Measurements from ENCODE around the gene LHX4. TPM values are rescaled to one million over a fixed set of nuclear protein-coding genes. Genes with fewer than 3 reads are reported as not detected.

Gene LHX4
- total RNA-seq, 5 donors from 2014 or later (not counting 1 experiment from before 2014, with no cell fraction given), result 0.03 TPM; not detected in 3

- Histone ChIP-seq H3K9me3 (no peaks in the 10 kb centered on the region), H3K27ac (ENCODE audit: low read length) (no peak overlapping the region), H3K27me3 (replicated peaks in 1 of 2; ENCODE audit: control insufficient read depth in 2 of 2, extremely low read depth in 1 of 2, insufficient read depth in 2 of 2, low read length in 1 of 2) (peaks cover 0 to 77% of the 10 kb centered on the region in 2 experiments), H3K4me1 (ENCODE audit: control insufficient read depth in 1 of 2, extremely low read depth in 1 of 2, insufficient read depth in 2 of 2, low read length in 2 of 2) (no peaks in the 10 kb centered on the region), H3K4me3 (ENCODE audit: control insufficient read depth in 1 of 2, extremely low read depth in 1 of 2, low read length in 1 of 2) (no peak overlapping the region), H3K36me3 (ENCODE audit: control insufficient read depth in 2 of 2, extremely low read depth in 1 of 2, insufficient read depth in 1 of 2, low read length in 1 of 2) (no peaks in the 10 kb centered on the region)
- Mint-ChIP-seq H3K27me3 (peaks cover 50 to 59% of the 10 kb centered on the region in 2 donors), H3K4me3 (no peak overlapping the region), H3K9me3 (no peaks in the 10 kb centered on the region), H3K27ac (no peak overlapping the region), H3K4me1 (peaks cover 0 to 4% (median 2%) of the 10 kb centered on the region in 3 donors), H3K36me3 (no peaks in the 10 kb centered on the region)
- DNase-seq, result no peak
- ChIA-PET CTCF (interaction anchor here in 1 of 2 donors (0.7 kb wide), 1 partner anchor 1108 kb away, joined by 3 read pairs; no protein-coding TSS in a partner anchor), POLR2A (no interaction called here)
- WGBS (ENCODE audit: insufficient coverage), result 78% methylated on average over 12 of the region's 13 CpGs
- ATAC-seq (replicated peaks in 1 of 4), result no peak
Observed at GRCh38 chr1:180249725-180250498, 19.8 kb downstream of the LHX4 start.

GRCh38 chr1:180250499-180250770 lies 20.4 kb downstream of the LHX4 start:
- WGBS (ENCODE audit: insufficient coverage), result 77% methylated on average over 7 of the region's 7 CpGs
- no peak overlapping the region for H3K4me3 Mint-ChIP-seq

GRCh38 chr1:180250883-180251509 lies 20.9 kb downstream of the LHX4 start:
- WGBS (ENCODE audit: insufficient coverage), result 86% methylated on average over 16 of the region's 16 CpGs
- Histone ChIP-seq H3K9me3 (no peaks in the 10 kb centered on the region), H3K4me3 (ENCODE audit: control insufficient read depth in 1 of 2, extremely low read depth in 1 of 2, low read length in 1 of 2) (no peak overlapping the region), H3K4me1 (ENCODE audit: control insufficient read depth in 1 of 2, extremely low read depth in 1 of 2, insufficient read depth in 2 of 2, low read length in 2 of 2) (no peaks in the 10 kb centered on the region), H3K27me3 (replicated peaks in 1 of 2; ENCODE audit: control insufficient read depth in 2 of 2, extremely low read depth in 1 of 2, insufficient read depth in 2 of 2, low read length in 1 of 2) (peaks cover 0 to 79% of the 10 kb centered on the region in 2 experiments), H3K27ac (ENCODE audit: low read length) (no peak overlapping the region), H3K36me3 (ENCODE audit: control insufficient read depth in 2 of 2, extremely low read depth in 1 of 2, insufficient read depth in 1 of 2, low read length in 1 of 2) (no peaks in the 10 kb centered on the region)
- ATAC-seq (replicated peaks in 1 of 4), result no peak
- no peak for DNase-seq
- Mint-ChIP-seq H3K9me3 (no peaks in the 10 kb centered on the region), H3K4me1 (peaks cover 0 to 4% (median 2%) of the 10 kb centered on the region in 3 donors), H3K4me3 (no peak overlapping the region), H3K27ac (no peak overlapping the region), H3K27me3 (peaks cover 42 to 57% of the 10 kb centered on the region in 2 donors), H3K36me3 (no peaks in the 10 kb centered on the region)
- ChIA-PET CTCF (interaction anchor here in 1 of 2 donors (0.7 kb wide), 1 partner anchor 93 kb away, joined by 3 read pairs; no protein-coding TSS in a partner anchor), POLR2A (no interaction called here)

More at GRCh38 chr1:180250499-180250770, 20.4 kb downstream of the LHX4 start:
- peaks cover 0 to 77% of the 10 kb centered on the region in 2 experiments for H3K27me3 ChIP-seq (replicated peaks in 1 of 2; ENCODE audit: control insufficient read depth in 2 of 2, extremely low read depth in 1 of 2, insufficient read depth in 2 of 2, low read length in 1 of 2)
- Mint-ChIP-seq H3K27me3 (peaks cover 45 to 57% of the 10 kb centered on the region in 2 donors), H3K4me1 (peaks cover 0 to 4% (median 2%) of the 10 kb centered on the region in 3 donors), H3K36me3 (no peaks in the 10 kb centered on the region), H3K27ac (no peak overlapping the region), H3K9me3 (no peaks in the 10 kb centered on the region)
- no peaks in the 10 kb centered on the region for H3K4me1 ChIP-seq (ENCODE audit: control insufficient read depth in 1 of 2, extremely low read depth in 1 of 2, insufficient read depth in 2 of 2, low read length in 2 of 2)
- CTCF ChIA-PET, result interaction anchor here in 1 of 2 donors (0.7 kb wide), 1 partner anchor 1108 kb away, joined by 3 read pairs; no protein-coding TSS in a partner anchor
- no peaks in the 10 kb centered on the region for H3K9me3 ChIP-seq
- POLR2A ChIA-PET, result no interaction called here
- H3K4me3 ChIP-seq (ENCODE audit: control insufficient read depth in 1 of 2, extremely low read depth in 1 of 2, low read length in 1 of 2), result no peak overlapping the region
- no peak overlapping the region for H3K27ac ChIP-seq (ENCODE audit: low read length)
- H3K36me3 ChIP-seq (ENCODE audit: control insufficient read depth in 2 of 2, extremely low read depth in 1 of 2, insufficient read depth in 1 of 2, low read length in 1 of 2), result no peaks in the 10 kb centered on the region
- ATAC-seq (replicated peaks in 1 of 4) (no peak), DNase-seq (no peak)

DNA sequence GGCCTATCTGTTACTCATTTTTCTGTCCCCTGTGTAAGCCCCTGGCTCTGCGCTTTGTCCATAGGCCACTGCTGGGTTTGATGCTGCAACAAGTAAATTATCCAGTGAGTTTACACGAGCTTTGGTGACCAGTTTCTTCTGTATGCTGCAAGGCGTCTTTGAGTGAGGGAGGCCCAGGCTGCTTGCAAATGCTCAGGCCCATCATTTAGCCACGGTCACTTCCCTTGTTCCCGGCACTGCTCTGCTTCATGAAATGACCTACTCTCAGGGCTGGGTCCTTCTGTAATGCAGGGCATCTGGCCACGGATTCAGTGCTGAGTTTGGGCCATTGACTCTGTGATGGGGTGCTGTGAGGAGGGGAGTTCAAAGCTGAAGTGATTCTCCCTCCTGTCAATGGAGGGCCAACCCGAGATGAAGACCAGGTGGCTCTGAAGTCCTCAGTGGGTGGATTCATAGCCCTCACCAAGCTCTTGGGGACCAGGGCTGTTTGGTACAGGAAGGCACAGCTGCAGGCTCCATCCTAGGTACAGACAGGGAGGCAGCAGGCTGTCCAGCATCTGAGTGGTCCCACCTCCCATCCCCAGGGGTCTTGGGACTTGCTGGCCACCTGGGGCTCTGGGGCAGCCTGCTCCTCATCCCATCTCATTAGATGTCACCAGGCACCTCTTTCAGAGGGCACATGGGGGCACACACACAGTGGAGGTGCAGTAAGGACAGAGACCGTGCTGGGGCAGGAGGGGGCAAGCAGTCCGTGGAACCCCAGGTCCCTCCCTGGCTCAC lies 21.7 kb downstream of the LHX4 start:
- no peaks in the 10 kb centered on the region for H3K4me1 ChIP-seq (ENCODE audit: control insufficient read depth in 1 of 2, extremely low read depth in 1 of 2, insufficient read depth in 2 of 2, low read length in 2 of 2)
- Mint-ChIP-seq H3K27ac (no peak overlapping the region), H3K4me3 (no peak overlapping the region), H3K27me3 (peaks cover 49 to 64% of the 10 kb centered on the region in 2 donors), H3K9me3 (no peaks in the 10 kb centered on the region), H3K4me1 (peaks cover 0 to 4% (median 2%) of the 10 kb centered on the region in 3 donors), H3K36me3 (no peaks in the 10 kb centered on the region)
- whole genome bisulfite sequencing (ENCODE audit: insufficient coverage), result 81% methylated on average over 7 of the region's 9 CpGs
- no peaks in the 10 kb centered on the region for H3K9me3 ChIP-seq
- ATAC-seq (replicated peaks in 1 of 4) (no peak), DNase-seq (no peak)
- no peak overlapping the region for H3K4me3 ChIP-seq (ENCODE audit: control insufficient read depth in 1 of 2, extremely low read depth in 1 of 2, low read length in 1 of 2)
- CTCF ChIA-PET, result interaction anchor here (0.7 to 2.1 kb wide), 3 partner anchors 10 to 231 kb away, joined by 3 to 6 read pairs (median 5); no protein-coding TSS in a partner anchor
- POLR2A ChIA-PET, result no interaction called here
- H3K27ac ChIP-seq (ENCODE audit: low read length), result no peak overlapping the region
- peaks cover 0 to 86% of the 10 kb centered on the region in 2 experiments for H3K27me3 ChIP-seq (replicated peaks in 1 of 2; ENCODE audit: control insufficient read depth in 2 of 2, extremely low read depth in 1 of 2, insufficient read depth in 2 of 2, low read length in 1 of 2)
- no peaks in the 10 kb centered on the region for H3K36me3 ChIP-seq (ENCODE audit: control insufficient read depth in 2 of 2, extremely low read depth in 1 of 2, insufficient read depth in 1 of 2, low read length in 1 of 2)

DNA sequence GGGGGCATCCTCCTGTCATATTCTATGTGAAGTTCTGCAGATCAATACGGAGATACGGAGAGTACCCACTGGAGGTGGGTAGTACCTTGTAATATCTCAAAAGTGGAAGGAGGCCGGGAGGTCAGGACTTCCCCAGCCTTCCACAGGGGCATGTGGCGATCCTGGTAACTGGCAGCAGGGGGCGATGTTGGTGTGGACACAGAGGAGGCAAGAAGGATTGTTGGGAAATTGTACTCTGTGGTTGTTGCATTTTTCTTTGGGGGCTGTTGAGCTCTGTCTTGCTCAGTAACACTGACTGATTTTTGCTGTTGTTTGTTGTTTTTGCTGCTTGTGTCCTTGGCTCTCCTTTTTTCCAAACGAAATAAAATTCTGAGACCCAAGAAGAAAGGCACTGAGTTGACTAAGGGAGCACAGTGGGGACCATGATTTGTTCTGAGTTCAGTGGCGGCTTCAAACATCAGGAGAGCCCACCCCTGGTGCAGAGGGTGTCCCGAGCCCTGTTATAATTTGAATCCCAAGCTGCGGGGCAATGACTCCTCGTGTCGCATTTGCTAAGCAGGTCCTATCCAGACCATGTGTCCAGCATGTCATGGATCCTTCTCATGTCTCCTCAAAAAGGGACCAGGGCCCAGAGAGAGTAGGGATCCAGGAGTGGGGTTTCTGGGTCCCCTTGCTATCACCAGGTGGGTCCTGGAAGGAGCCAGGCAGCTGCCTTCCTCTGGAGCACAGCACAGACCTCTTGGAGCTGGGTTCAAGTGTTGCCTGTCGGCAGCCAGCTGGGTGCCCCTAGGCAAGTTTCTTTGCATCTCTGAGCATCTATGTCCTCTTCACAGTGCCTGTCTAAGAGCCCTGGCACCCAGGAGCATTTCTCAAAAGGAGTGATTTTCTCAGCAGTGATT lies 22.8 kb downstream of the LHX4 start:
- H3K4me3 ChIP-seq (ENCODE audit: control insufficient read depth in 1 of 2, extremely low read depth in 1 of 2, low read length in 1 of 2), result no peak overlapping the region
- H3K27ac ChIP-seq (ENCODE audit: low read length), result no peak overlapping the region
- H3K36me3 ChIP-seq (ENCODE audit: control insufficient read depth in 2 of 2, extremely low read depth in 1 of 2, insufficient read depth in 1 of 2, low read length in 1 of 2), result no peaks in the 10 kb centered on the region
- Mint-ChIP-seq H3K4me3 (no peak overlapping the region), H3K27me3 (peaks cover 54 to 73% of the 10 kb centered on the region in 2 donors), H3K4me1 (peaks cover 2 to 4% (median 3%) of the 10 kb centered on the region in 3 donors), H3K36me3 (no peaks in the 10 kb centered on the region), H3K9me3 (no peaks in the 10 kb centered on the region), H3K27ac (no peak overlapping the region)
- 58% methylated on average over 9 of the region's 12 CpGs for WGBS (ENCODE audit: insufficient coverage)
- DNase-seq (peak in 33 of 35 experiments; percentile 23 to 70 (median 50)), ATAC-seq (replicated peaks in 1 of 4) (peak; percentile 50 to 69 (median 52))
- no peaks in the 10 kb centered on the region for H3K4me1 ChIP-seq (ENCODE audit: control insufficient read depth in 1 of 2, extremely low read depth in 1 of 2, insufficient read depth in 2 of 2, low read length in 2 of 2)
- H3K9me3 ChIP-seq, result no peaks in the 10 kb centered on the region
- ChIA-PET POLR2A (no interaction called here), CTCF (interaction anchor here (0.6 to 2.1 kb wide), 12 partner anchors 9 to 230 kb away, joined by 3 to 16 read pairs (median 5); no protein-coding TSS in a partner anchor)
- peaks cover 0 to 90% of the 10 kb centered on the region in 2 experiments for H3K27me3 ChIP-seq (replicated peaks in 1 of 2; ENCODE audit: control insufficient read depth in 2 of 2, extremely low read depth in 1 of 2, insufficient read depth in 2 of 2, low read length in 1 of 2)
